Measurements from ENCODE around the gene PDE8B.

Gene PDE8B

DNA sequence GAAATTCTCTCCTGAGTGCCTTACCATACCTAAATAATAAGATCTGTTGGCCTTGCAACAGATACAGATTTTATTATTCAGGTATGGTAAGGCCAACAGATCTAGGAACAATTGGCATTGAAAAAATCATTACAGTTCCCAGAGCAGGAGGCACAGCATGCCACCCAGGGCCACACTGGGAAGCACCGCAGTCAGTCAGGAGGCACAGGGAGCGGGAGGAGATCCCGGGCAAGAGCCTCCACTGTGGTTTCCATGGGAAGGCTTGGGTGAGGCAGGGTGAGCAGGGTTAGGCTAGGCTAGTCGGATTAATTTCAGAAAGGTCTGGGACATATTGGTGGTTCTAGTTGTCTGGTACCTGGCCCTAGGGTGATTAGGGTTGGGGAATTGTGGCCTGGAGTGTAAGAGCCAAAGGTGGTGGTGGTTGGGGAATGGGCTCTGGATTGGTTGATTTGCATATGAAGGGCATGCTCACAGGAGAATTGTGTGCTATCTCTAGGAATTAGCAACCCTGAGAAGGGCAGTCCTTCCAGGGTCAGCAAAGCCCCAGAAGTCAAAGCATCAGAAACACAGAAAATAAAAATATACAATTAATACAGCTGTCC is 111.4 kb downstream of the PDE8B start:
- H3K14ac ChIP-seq (ENCODE audit: low read length): no peak overlapping the region
- H3K4me1 ChIP-seq (ENCODE audit: control insufficient read depth in 2 of 2, insufficient read depth in 1 of 2, low read depth in 1 of 2, low read length in 2 of 2): peaks cover 2 to 5% of the 10 kb centered on the region in 2 donors
- no peak overlapping the region for H3K4ac ChIP-seq (ENCODE audit: low read length)
- H2AK5ac ChIP-seq (ENCODE audit: low read depth, low read length): no peak overlapping the region
- H2BK15ac ChIP-seq (ENCODE audit: low read length): no peak overlapping the region
- no peak overlapping the region for H2AFZ ChIP-seq (ENCODE audit: low read length)
- no peak overlapping the region for H3K23ac ChIP-seq (ENCODE audit: low read depth, low read length, poor library complexity)
- no peak overlapping the region for H3K9ac ChIP-seq (ENCODE audit: low read depth, low read length, poor library complexity)
- no peak overlapping the region for H4K91ac ChIP-seq (ENCODE audit: low read depth, low read length, poor library complexity)
- no peaks in the 10 kb centered on the region for H3K9me3 ChIP-seq (replicated peaks in 1 of 2; ENCODE audit: control insufficient read depth in 2 of 2, insufficient read depth in 1 of 2, low read depth in 1 of 2, low read length in 2 of 2)
- no peak overlapping the region for H3K27ac ChIP-seq (replicated peaks; ENCODE audit: low read length)
- H3K18ac ChIP-seq (ENCODE audit: low read length): no peak overlapping the region
- H3K4me3 ChIP-seq (ENCODE audit: low read length in 2 of 2): no peak overlapping the region
- WGBS, 2 donors (ENCODE audit: extremely low coverage in 2 of 2, insufficient read length in 2 of 2, insufficient replicate concordance in 1 of 2): no CpG with 5 or more reads among the region's 4 CpGs
- no peaks in the 10 kb centered on the region for H3K36me3 ChIP-seq (replicated peaks in 1 of 2; ENCODE audit: control insufficient read depth in 2 of 2, insufficient read depth in 2 of 2, low read length in 2 of 2)
- H2BK12ac ChIP-seq (ENCODE audit: low read length): no peak overlapping the region
- no peak overlapping the region for H2BK120ac ChIP-seq (ENCODE audit: low read depth, low read length)
- H2BK5ac ChIP-seq (ENCODE audit: low read length): no peak overlapping the region
- H3K4me2 ChIP-seq (ENCODE audit: insufficient read depth, low read length, poor library complexity, severe bottlenecking): no peak overlapping the region
- peaks cover 0 to 5% (median 0%) of the 10 kb centered on the region in 3 experiments for H3K27me3 ChIP-seq (ENCODE audit: control insufficient read depth in 3 of 3, insufficient read depth in 3 of 3, low read depth in 1 of 3, low read length in 3 of 3)
- H4K8ac ChIP-seq (ENCODE audit: low read depth, low read length): no peak overlapping the region
- DNase-seq (ENCODE audit: low spot score): no peak
- H3K79me1 ChIP-seq (ENCODE audit: low read depth, low read length): no peaks in the 10 kb centered on the region

DNA sequence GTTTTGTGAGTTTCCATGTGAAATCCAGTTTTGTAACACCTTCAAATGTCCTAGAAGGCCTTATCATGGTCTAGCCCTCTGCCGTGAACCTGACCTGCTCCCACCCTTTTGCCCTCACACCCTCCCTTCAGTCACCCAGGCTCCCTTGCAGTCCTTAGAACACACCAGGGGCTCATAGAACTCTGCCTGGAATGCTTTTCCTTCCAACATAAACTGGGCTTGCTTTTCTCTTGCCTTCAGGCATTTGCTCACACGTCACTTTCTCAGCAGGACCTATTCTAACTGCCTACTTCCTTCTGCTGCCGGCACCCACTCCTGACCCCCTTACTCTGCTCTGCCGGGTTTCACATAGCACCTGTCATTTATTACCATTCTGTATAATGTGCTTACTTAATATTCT is 111.9 kb downstream of the PDE8B start:
- Histone ChIP-seq H3K18ac (ENCODE audit: low read length) (no peak overlapping the region), H2BK120ac (ENCODE audit: low read depth, low read length) (no peak overlapping the region), H3K27me3 (ENCODE audit: control insufficient read depth in 3 of 3, insufficient read depth in 3 of 3, low read depth in 1 of 3, low read length in 3 of 3) (peaks cover 0 to 5% (median 0%) of the 10 kb centered on the region in 3 experiments), H3K36me3 (replicated peaks in 1 of 2; ENCODE audit: control insufficient read depth in 2 of 2, insufficient read depth in 2 of 2, low read length in 2 of 2) (no peaks in the 10 kb centered on the region), H3K4me1 (ENCODE audit: control insufficient read depth in 2 of 2, insufficient read depth in 1 of 2, low read depth in 1 of 2, low read length in 2 of 2) (peaks cover 2 to 5% of the 10 kb centered on the region in 2 donors), H3K4ac (ENCODE audit: low read length) (no peak overlapping the region), H2AK5ac (ENCODE audit: low read depth, low read length) (no peak overlapping the region), H3K9me3 (replicated peaks in 1 of 2; ENCODE audit: control insufficient read depth in 2 of 2, insufficient read depth in 1 of 2, low read depth in 1 of 2, low read length in 2 of 2) (no peaks in the 10 kb centered on the region), H3K14ac (ENCODE audit: low read length) (no peak overlapping the region), H4K8ac (ENCODE audit: low read depth, low read length) (no peak overlapping the region), H3K4me3 (ENCODE audit: low read length in 2 of 2) (no peak overlapping the region), H2BK15ac (ENCODE audit: low read length) (no peak overlapping the region), H3K23ac (ENCODE audit: low read depth, low read length, poor library complexity) (no peak overlapping the region), H4K91ac (ENCODE audit: low read depth, low read length, poor library complexity) (no peak overlapping the region), H3K4me2 (ENCODE audit: insufficient read depth, low read length, poor library complexity, severe bottlenecking) (no peak overlapping the region), H2BK5ac (ENCODE audit: low read length) (no peak overlapping the region), H2AFZ (ENCODE audit: low read length) (no peak overlapping the region), H2BK12ac (ENCODE audit: low read length) (no peak overlapping the region), H3K27ac (replicated peaks; ENCODE audit: low read length) (no peak overlapping the region), H3K79me1 (ENCODE audit: low read depth, low read length) (no peaks in the 10 kb centered on the region), H3K9ac (ENCODE audit: low read depth, low read length, poor library complexity) (no peak overlapping the region)
- no peak for DNase-seq (ENCODE audit: low spot score)
- WGBS, 2 donors (ENCODE audit: extremely low coverage in 2 of 2, insufficient read length in 2 of 2, insufficient replicate concordance in 1 of 2): no CpG with 5 or more reads among the region's 4 CpGs

GRCh38 chr5:77325921-77326541 is 115.6 kb downstream of the PDE8B start:
- no peaks in the 10 kb centered on the region for H3K9me3 ChIP-seq (replicated peaks in 1 of 2; ENCODE audit: control insufficient read depth in 2 of 2, insufficient read depth in 1 of 2, low read depth in 1 of 2, low read length in 2 of 2)
- no peak overlapping the region for H2BK5ac ChIP-seq (ENCODE audit: low read length)
- H3K4me2 ChIP-seq (ENCODE audit: insufficient read depth, low read length, poor library complexity, severe bottlenecking): no peak overlapping the region
- peaks cover 0 to 8% (median 0%) of the 10 kb centered on the region in 3 experiments for H3K27me3 ChIP-seq (ENCODE audit: control insufficient read depth in 3 of 3, insufficient read depth in 3 of 3, low read depth in 1 of 3, low read length in 3 of 3)
- no peak for DNase-seq (ENCODE audit: low spot score)
- no peak overlapping the region for H3K4ac ChIP-seq (ENCODE audit: low read length)
- H3K79me1 ChIP-seq (ENCODE audit: low read depth, low read length): no peaks in the 10 kb centered on the region
- H4K91ac ChIP-seq (ENCODE audit: low read depth, low read length, poor library complexity): no peak overlapping the region
- H2BK15ac ChIP-seq (ENCODE audit: low read length): no peak overlapping the region
- no peak overlapping the region for H2BK12ac ChIP-seq (ENCODE audit: low read length)
- no peak overlapping the region for H2AK5ac ChIP-seq (ENCODE audit: low read depth, low read length)
- H3K36me3 ChIP-seq (replicated peaks in 1 of 2; ENCODE audit: control insufficient read depth in 2 of 2, insufficient read depth in 2 of 2, low read length in 2 of 2): no peaks in the 10 kb centered on the region
- H3K14ac ChIP-seq (ENCODE audit: low read length): no peak overlapping the region
- no peak overlapping the region for H3K9ac ChIP-seq (ENCODE audit: low read depth, low read length, poor library complexity)
- no peak overlapping the region for H3K18ac ChIP-seq (ENCODE audit: low read length)
- H3K23ac ChIP-seq (ENCODE audit: low read depth, low read length, poor library complexity): no peak overlapping the region
- no peak overlapping the region for H4K8ac ChIP-seq (ENCODE audit: low read depth, low read length)
- no peak overlapping the region for H3K4me3 ChIP-seq (ENCODE audit: low read length in 2 of 2)
- no CpG with 5 or more reads among the region's 4 CpGs for WGBS, 2 donors (ENCODE audit: extremely low coverage in 2 of 2, insufficient read length in 2 of 2, insufficient replicate concordance in 1 of 2)
- H3K4me1 ChIP-seq (ENCODE audit: control insufficient read depth in 2 of 2, insufficient read depth in 1 of 2, low read depth in 1 of 2, low read length in 2 of 2): peaks cover 2 to 5% of the 10 kb centered on the region in 2 donors
- no peak overlapping the region for H3K27ac ChIP-seq (replicated peaks; ENCODE audit: low read length)
- no peak overlapping the region for H2BK120ac ChIP-seq (ENCODE audit: low read depth, low read length)
- H2AFZ ChIP-seq (ENCODE audit: low read length): no peak overlapping the region

- H2AK5ac ChIP-seq (ENCODE audit: low read depth, low read length): no peak overlapping the region
- no peak for DNase-seq (ENCODE audit: low spot score)
- H3K4me2 ChIP-seq (ENCODE audit: insufficient read depth, low read length, poor library complexity, severe bottlenecking): no peak overlapping the region
- no peak overlapping the region for H2AFZ ChIP-seq (ENCODE audit: low read length)
- H3K4ac ChIP-seq (ENCODE audit: low read length): no peak overlapping the region
- no peak overlapping the region for H3K27ac ChIP-seq (replicated peaks; ENCODE audit: low read length)
- no peak overlapping the region for H4K8ac ChIP-seq (ENCODE audit: low read depth, low read length)
- no peaks in the 10 kb centered on the region for H3K36me3 ChIP-seq (replicated peaks in 1 of 2; ENCODE audit: control insufficient read depth in 2 of 2, insufficient read depth in 2 of 2, low read length in 2 of 2)
- no peaks in the 10 kb centered on the region for H3K79me1 ChIP-seq (ENCODE audit: low read depth, low read length)
- H3K18ac ChIP-seq (ENCODE audit: low read length): no peak overlapping the region
- no peak overlapping the region for H2BK15ac ChIP-seq (ENCODE audit: low read length)
- no peak overlapping the region for H2BK120ac ChIP-seq (ENCODE audit: low read depth, low read length)
- no peak overlapping the region for H4K91ac ChIP-seq (ENCODE audit: low read depth, low read length, poor library complexity)
- H3K9me3 ChIP-seq (replicated peaks in 1 of 2; ENCODE audit: control insufficient read depth in 2 of 2, insufficient read depth in 1 of 2, low read depth in 1 of 2, low read length in 2 of 2): no peaks in the 10 kb centered on the region
- no peak overlapping the region for H2BK5ac ChIP-seq (ENCODE audit: low read length)
- H2BK12ac ChIP-seq (ENCODE audit: low read length): no peak overlapping the region
- no CpG with 5 or more reads among the region's 5 CpGs for WGBS, 2 donors (ENCODE audit: extremely low coverage in 2 of 2, insufficient read length in 2 of 2, insufficient replicate concordance in 1 of 2)
- no peak overlapping the region for H3K14ac ChIP-seq (ENCODE audit: low read length)
- peak overlapping the region; percentile 44 for H3K23ac ChIP-seq (ENCODE audit: low read depth, low read length, poor library complexity)
- H3K9ac ChIP-seq (ENCODE audit: low read depth, low read length, poor library complexity): no peak overlapping the region
- H3K27me3 ChIP-seq (ENCODE audit: control insufficient read depth in 3 of 3, insufficient read depth in 3 of 3, low read depth in 1 of 3, low read length in 3 of 3): peaks cover 0 to 8% (median 0%) of the 10 kb centered on the region in 3 experiments
- H3K4me1 ChIP-seq (ENCODE audit: control insufficient read depth in 2 of 2, insufficient read depth in 1 of 2, low read depth in 1 of 2, low read length in 2 of 2): peaks cover 2% of the 10 kb centered on the region in 2 donors
- no peak overlapping the region for H3K4me3 ChIP-seq (ENCODE audit: low read length in 2 of 2)
Measured at GRCh38 chr5:77326986-77327734, 116.7 kb downstream of the PDE8B start.
